Stomach (tissue), 9 donors: Measurements from ENCODE around the gene SIRPB2. TPM values are rescaled to one million over a fixed set of nuclear protein-coding genes. Genes with fewer than 3 reads are reported as not detected.
A peak's percentile ranks its signal among the peaks of the same experiment; 100 is the strongest.

ENCODE experiments used
- DNase-seq, 2 donors: peaks; one replicate each; pipeline versions ENCODE4 v3.0.0 to v3.0.0-alpha.2; 2013 to 2019
- H3K27ac ChIP-seq, 5 donors: fragments of 200-600 bp in 4 of 5; sonication (generic) in 4 of 5; one replicate each; pipeline ENCODE4 v1.5.1; 2013 to 2019; ENCODE audit warnings: mild to moderate bottlenecking in 1 of 5, moderate library complexity in 1 of 5
- H3K27me3 ChIP-seq, 3 donors: fragments of 200-600 bp; sonication (generic); one replicate each; pipeline ENCODE4 v1.5.1; 2017 to 2019; ENCODE audit warnings: mixed run types in 1 of 3
- H3K36me3 ChIP-seq, 4 donors: fragments of 200-600 bp; sonication (generic); 1 replicate in 3 of 4; 2 replicates in 1 of 4; pipeline ENCODE4 v1.5.1; 2016 to 2019
- H3K4me1 ChIP-seq, 4 donors: fragments of 200-600 bp; sonication (generic); one replicate each; pipeline ENCODE4 v1.5.1; 2016 to 2019
- H3K4me3 ChIP-seq, 4 donors: fragments of 200-600 bp; sonication (generic) in 3 of 4; one replicate each; pipeline ENCODE4 v1.5.1; 2016 to 2019; ENCODE audit warnings: mild to moderate bottlenecking in 1 of 4
- H3K9me3 ChIP-seq, 4 donors: fragments of 200-600 bp; sonication (generic); one replicate each; pipeline ENCODE4 v1.5.1; 2016 to 2019
- EP300 ChIP-seq: sonication (generic); formaldehyde crosslinking; IDR thresholded peaks from one replicate; pipeline ENCODE4 v1.6.1; 2017; ENCODE audit warnings: antibody characterized with exemption
- POLR2A ChIP-seq, 4 donors: fragments of 450-650 bp; IDR thresholded peaks; one replicate each; pipeline ENCODE4 v1.6.1; 2016; ENCODE audit warnings: antibody characterized with exemption in 4 of 4, control low read depth in 2 of 4, mild to moderate bottlenecking in 1 of 4, moderate library complexity in 1 of 4
- POLR2AphosphoS5 ChIP-seq, 3 donors: sonication (generic); formaldehyde crosslinking; IDR thresholded peaks; one replicate each; pipeline ENCODE4 v1.6.1; 2016; ENCODE audit warnings: antibody characterized with exemption in 3 of 3
- WGBS, 5 donors: extraction: QIAGEN DNeasy Blood & Tissue Kit in 3 of 5; methylation state at CpG; one replicate each; pipeline versions ENCODE4 v1.1.5 to v1.1.7; 2013 to 2018; 5-methylcytosine and 5-hydroxymethylcytosine counted together
- intact Hi-C: fragments of 100-400 bp; cut with DNase I; formaldehyde crosslinking; loops from one replicate; pipeline ENCODE4 v1.15.1; 2023; ENCODE audit warnings: low total_unique reads
- polyA plus RNA-seq, 3 donors: library from polyadenylated mRNA; stranded (reverse); fragments of 200-250 nt; gene quantifications; one replicate each; pipeline ENCODE4 v1.2.3, GENCODE V29; 2013
- total RNA-seq, 5 donors: library from RNA; depleted of rRNA; stranded (reverse); fragments of >200 nt; gene quantifications; one replicate each; pipeline versions ENCODE4 v1.1.0 to v1.2.3, GENCODE V29; 2014 to 2016
- TF ChIP-seq, protein P1 (sequence below), 7 experiments: fragments of 450-650 bp in 4 of 7; fragments of 200-600 bp in 3 of 7; sonication (generic) in 3 of 7; IDR thresholded peaks; one replicate each; pipeline ENCODE4 v1.5.1; 2016 to 2019; ENCODE audit warnings: antibody characterized with exemption in 7 of 7, control low read depth in 2 of 7, mild to moderate bottlenecking in 1 of 7
- donor health status: healthy with polysubstance abuse.
- donor health status: Bipolar disorder and iron deficiency.
- donor health status: healthy.

SIRPB2 gene
- total and polyA plus RNA-seq, 8 donors, result 0.43 to 7.6 (median 2.4) TPM

DNA sequence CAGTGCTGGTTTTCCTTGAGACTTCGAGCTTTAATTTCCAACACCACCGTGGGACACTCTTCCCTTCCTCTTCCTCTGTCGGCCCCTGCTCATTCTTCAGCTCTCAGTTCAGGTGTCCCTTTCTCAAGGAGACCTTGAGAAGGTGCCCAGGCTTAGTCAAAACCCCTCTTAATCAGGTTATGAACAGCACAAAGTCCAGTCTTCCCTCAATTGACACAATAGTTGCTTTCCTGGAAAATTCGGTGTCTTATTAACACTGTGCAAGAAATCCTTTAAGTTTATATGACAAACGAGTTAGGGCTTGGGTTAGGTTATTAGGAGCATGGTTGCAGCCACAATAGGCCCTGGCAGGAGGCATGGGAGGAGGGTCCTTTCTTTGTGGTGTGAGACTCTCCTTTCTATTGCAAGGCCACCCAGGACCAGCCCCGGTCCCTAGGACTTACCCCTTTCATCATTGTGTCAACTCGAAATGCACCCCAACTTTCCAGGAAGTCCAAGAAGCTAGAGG lies 23.0 kb downstream of the SIRPB2 start:
- H3K36me3 ChIP-seq, result peaks cover 11 to 17% (median 12%) of the 10 kb centered on the region in 4 donors
- 63 to 71% (median 67%) methylated on average over 7 of the region's 7 CpGs for WGBS, 5 donors
- no peaks in the 10 kb centered on the region for H3K9me3 ChIP-seq
- intact Hi-C loops, result loop anchor here (10.0 kb wide), 1 partner anchor 73 kb away; the partner anchor contains the start of gene FKBP1A
- no peaks in the 10 kb centered on the region for H3K27me3 ChIP-seq
- peak overlapping the region; percentile 23 to 95 (median 91) for H3K27ac ChIP-seq
- DNase-seq, result no peak
- TF ChIP-seq POLR2AphosphoS5 (IDR thresholded peaks at IDR 0.05) (no peak), POLR2A (IDR thresholded peaks at IDR 0.05) (no peak), EP300 (no peak)
- TF ChIP-seq, protein P1, sequence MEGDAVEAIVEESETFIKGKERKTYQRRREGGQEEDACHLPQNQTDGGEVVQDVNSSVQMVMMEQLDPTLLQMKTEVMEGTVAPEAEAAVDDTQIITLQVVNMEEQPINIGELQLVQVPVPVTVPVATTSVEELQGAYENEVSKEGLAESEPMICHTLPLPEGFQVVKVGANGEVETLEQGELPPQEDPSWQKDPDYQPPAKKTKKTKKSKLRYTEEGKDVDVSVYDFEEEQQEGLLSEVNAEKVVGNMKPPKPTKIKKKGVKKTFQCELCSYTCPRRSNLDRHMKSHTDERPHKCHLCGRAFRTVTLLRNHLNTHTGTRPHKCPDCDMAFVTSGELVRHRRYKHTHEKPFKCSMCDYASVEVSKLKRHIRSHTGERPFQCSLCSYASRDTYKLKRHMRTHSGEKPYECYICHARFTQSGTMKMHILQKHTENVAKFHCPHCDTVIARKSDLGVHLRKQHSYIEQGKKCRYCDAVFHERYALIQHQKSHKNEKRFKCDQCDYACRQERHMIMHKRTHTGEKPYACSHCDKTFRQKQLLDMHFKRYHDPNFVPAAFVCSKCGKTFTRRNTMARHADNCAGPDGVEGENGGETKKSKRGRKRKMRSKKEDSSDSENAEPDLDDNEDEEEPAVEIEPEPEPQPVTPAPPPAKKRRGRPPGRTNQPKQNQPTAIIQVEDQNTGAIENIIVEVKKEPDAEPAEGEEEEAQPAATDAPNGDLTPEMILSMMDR (IDR thresholded peaks at IDR 0.05), result no peak
- peaks cover 45 to 84% (median 67%) of the 10 kb centered on the region in 4 donors for H3K4me1 ChIP-seq
- H3K4me3 ChIP-seq, result peak overlapping the region in 2 of 4 donors; percentile 7 to 100

DNA sequence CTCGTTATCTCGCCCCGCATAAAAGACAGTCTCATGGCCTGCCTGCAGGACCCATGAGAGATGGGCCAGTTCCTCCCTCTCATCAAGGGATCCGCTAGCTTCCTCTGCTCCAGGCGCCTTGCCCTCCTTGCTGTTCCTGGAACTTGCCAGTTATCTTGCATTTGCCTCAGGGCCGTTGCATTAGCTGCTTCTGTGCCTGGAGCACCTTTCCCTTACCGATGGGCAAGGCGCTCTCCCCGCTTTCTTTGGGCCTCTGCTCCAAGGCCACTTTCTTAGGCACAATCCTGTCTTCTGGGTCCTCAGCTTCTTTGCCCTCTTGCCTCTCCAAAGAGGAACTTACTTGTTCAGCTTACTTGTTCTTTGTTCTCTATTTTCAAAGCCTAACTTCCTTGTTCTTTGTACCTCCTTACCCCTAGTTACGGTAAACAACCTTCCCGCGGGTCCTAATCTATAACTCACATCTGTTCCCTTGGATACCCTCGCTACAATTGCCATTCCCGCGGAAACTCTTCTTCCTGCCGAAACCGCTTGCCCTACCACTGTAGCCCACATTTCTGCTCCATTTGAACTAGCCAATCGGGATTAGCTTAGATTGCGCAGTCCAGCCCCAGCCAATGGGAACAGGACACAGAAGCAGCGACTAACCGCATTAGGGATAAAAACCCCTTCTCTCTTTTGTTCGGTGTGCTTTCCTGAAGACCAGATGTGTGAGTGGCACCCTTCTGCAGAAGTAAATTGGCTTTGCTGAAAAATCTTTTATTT lies 23.7 kb downstream of the SIRPB2 start:
- 19 to 31% (median 25%) methylated on average over 22 of the region's 22 CpGs for whole genome bisulfite sequencing, 5 donors
- Histone ChIP-seq H3K9me3 (no peaks in the 10 kb centered on the region), H3K36me3 (peaks cover 11 to 23% (median 19%) of the 10 kb centered on the region in 4 donors), H3K27me3 (no peaks in the 10 kb centered on the region), H3K4me3 (peak overlapping the region; percentile 91 to 100 (median 100)), H3K4me1 (peaks cover 45 to 84% (median 70%) of the 10 kb centered on the region in 4 donors), H3K27ac (peak overlapping the region; percentile 86 to 95 (median 91))
- intact Hi-C loops, result loop anchor here (10.0 kb wide), 1 partner anchor 73 kb away; the partner anchor contains the start of gene FKBP1A
- DNase-seq, result peak; percentile 69 to 88
- peak in 2 of 3 donors; percentile 64 to 73 for TF ChIP-seq POLR2AphosphoS5 (IDR thresholded peaks at IDR 0.05)
- TF ChIP-seq, protein P1 (IDR thresholded peaks at IDR 0.05), result no peak
- TF ChIP-seq POLR2A (IDR thresholded peaks at IDR 0.05), result peak in 1 of 4 donors; percentile 32

DNA sequence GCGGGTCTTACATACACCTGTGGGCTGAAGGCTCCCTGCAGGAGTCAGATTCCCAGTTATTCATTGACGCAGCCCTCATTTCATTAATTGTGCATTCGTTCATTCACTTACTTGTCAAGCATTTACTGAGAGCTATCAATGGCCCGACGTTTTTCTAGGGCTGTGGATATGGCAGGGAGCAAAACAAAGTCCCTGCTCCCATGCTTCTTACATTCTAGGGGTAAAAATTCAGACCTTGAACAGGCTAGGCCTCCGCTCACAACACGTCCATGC lies 24.2 kb downstream of the SIRPB2 start:
- intact Hi-C loops, result loop anchor here (10.0 kb wide), 1 partner anchor 72 kb away; the partner anchor contains the start of gene FKBP1A
- peaks cover 11 to 28% (median 24%) of the 10 kb centered on the region in 4 donors for H3K36me3 ChIP-seq
- WGBS, 5 donors, result 1 to 4% (median 3%) methylated on average over 5 to 7 of the region's 7 CpGs
- no peaks in the 10 kb centered on the region for H3K27me3 ChIP-seq
- H3K4me1 ChIP-seq, result peaks cover 45 to 84% (median 72%) of the 10 kb centered on the region in 4 donors
- no peak for TF ChIP-seq POLR2AphosphoS5 (IDR thresholded peaks at IDR 0.05)
- TF ChIP-seq, protein P1 (IDR thresholded peaks at IDR 0.05), result peak in 1 of 7 experiments; percentile 40
- no peaks in the 10 kb centered on the region for H3K9me3 ChIP-seq
- DNase-seq, result no peak
- peak overlapping the region; percentile 86 to 95 (median 91) for H3K27ac ChIP-seq
- peak overlapping the region; percentile 91 to 100 (median 100) for H3K4me3 ChIP-seq

DNA sequence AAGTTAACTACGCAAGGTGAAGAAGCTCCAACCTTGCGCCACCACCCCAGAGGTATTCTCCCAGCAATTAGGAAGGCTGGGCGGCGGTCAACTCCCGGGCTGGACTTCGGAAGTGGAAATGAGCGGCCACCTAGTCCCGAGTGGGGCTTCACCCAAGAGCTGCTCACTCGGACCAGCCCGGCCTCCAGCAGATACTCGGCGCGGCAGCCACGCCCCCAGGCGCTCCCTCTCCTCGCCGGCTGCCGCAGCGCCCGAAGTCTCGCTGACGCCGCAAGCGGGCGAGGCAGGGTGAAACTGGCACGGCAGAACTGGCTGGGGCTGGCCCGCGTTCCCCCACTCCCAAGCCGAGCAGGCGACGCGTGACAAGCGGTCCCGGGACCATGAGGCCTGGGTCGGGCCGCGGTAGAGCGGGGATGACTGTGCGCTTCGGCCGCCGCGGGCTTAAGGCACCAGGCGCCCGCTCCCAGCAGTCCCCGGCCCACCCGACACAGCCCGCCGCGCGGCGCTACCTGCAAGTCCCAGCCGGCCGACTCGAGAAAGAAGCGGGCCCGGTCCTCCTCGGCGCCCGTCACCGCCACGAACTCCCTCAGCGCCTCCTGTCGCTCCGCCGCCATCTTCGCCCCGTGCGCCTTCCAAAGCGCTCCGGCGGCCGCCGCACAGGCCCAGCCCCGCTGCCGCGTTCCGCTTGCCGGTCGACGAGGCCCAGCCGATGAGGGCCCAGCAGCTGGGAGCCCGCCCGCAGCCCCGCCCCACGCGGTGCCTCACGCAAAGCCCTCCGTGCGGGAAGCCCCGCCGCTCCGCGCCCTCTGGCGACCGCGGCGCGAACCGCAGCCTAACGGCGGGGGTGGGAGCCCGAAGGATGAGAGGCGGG lies 24.8 kb downstream of the SIRPB2 start, which contains the start of gene NSFL1C:
Gene NSFL1C, minus strand, starts transcription at position 639 of the 871 bp plus-strand sequence. Its CDS starts 25 bp downstream, at position 614.
- Histone ChIP-seq H3K9me3 (no peaks in the 10 kb centered on the region), H3K36me3 (peaks cover 11 to 34% (median 30%) of the 10 kb centered on the region in 4 donors), H3K27me3 (no peaks in the 10 kb centered on the region), H3K4me1 (peaks cover 45 to 87% (median 75%) of the 10 kb centered on the region in 4 donors), H3K27ac (peak within 1 kb of the TSS; percentile 86 to 95 (median 91)), H3K4me3 (peak within 1 kb of the TSS; percentile 91 to 100 (median 100))
- no peak for TF ChIP-seq POLR2A (IDR thresholded peaks at IDR 0.05)
- peak; percentile 64 to 91 (median 77) for TF ChIP-seq POLR2AphosphoS5 (IDR thresholded peaks at IDR 0.05)
- peak; percentile 3 for TF ChIP-seq EP300
- TF ChIP-seq, protein P1 (IDR thresholded peaks at IDR 0.05), result peak in 5 of 7 experiments; percentile 52 to 99 (median 95)
- WGBS, 5 donors, result 0 to 1% (median 0%) methylated on average over 29 to 104 of the region's 104 CpGs
- intact Hi-C loops, result loop anchor here (10.0 kb wide), 1 partner anchor 72 kb away; the partner anchor contains the start of gene FKBP1A
- DNase-seq, result peak; percentile 98 to 99
